ENCODE data around the gene NT5C3A. TPM values are rescaled to one million over a fixed set of nuclear protein-coding genes. Genes with fewer than 3 reads are reported as not detected.

Gene NT5C3A
- total RNA-seq, 1 donor from 2014 or later, result 8.3 TPM

GRCh38 chr7:33053721-33054120 is 8.9 kb downstream of the NT5C3A start:
- Histone ChIP-seq H3K4me3 (no peak overlapping the region), H3K27me3 (no peaks in the 10 kb centered on the region), H3K4me1 (no peaks in the 10 kb centered on the region), H3K36me3 (no peaks in the 10 kb centered on the region), H3K27ac (no peak overlapping the region), H3K9me3 (no peaks in the 10 kb centered on the region)
- TF ChIP-seq CTCF (IDR thresholded peaks at IDR 0.05), result no peak
- DNase-seq (ENCODE audit: low spot score in 2 of 2), result no peak
- intact Hi-C loops (cut with DNase I), result no loop called here

- Histone ChIP-seq H3K27ac (no peak overlapping the region), H3K9me3 (no peaks in the 10 kb centered on the region), H3K4me3 (peak overlapping the region; percentile 20 to 30), H3K36me3 (no peaks in the 10 kb centered on the region), H3K27me3 (no peaks in the 10 kb centered on the region), H3K4me1 (no peaks in the 10 kb centered on the region)
- intact Hi-C loops (cut with DNase I), result no loop called here
- TF ChIP-seq CTCF (IDR thresholded peaks at IDR 0.05), result peak in 2 of 3 experiments; percentile 36 to 55
- no peak for DNase-seq (ENCODE audit: low spot score in 2 of 2)
These were observed 11.8 kb downstream of the NT5C3A start for GRCh38 chr7:33050535-33051318.

GRCh38 chr7:33048704-33049103 is 13.9 kb downstream of the NT5C3A start:
- no peak overlapping the region for H3K4me3 ChIP-seq
- H3K27me3 ChIP-seq, result no peaks in the 10 kb centered on the region
- no peak overlapping the region for H3K27ac ChIP-seq
- DNase-seq (ENCODE audit: low spot score in 2 of 2), result no peak
- no peaks in the 10 kb centered on the region for H3K36me3 ChIP-seq
- TF ChIP-seq CTCF (IDR thresholded peaks at IDR 0.05), result no peak
- intact Hi-C loops (cut with DNase I), result no loop called here
- H3K9me3 ChIP-seq, result no peaks in the 10 kb centered on the region
- H3K4me1 ChIP-seq, result no peaks in the 10 kb centered on the region

- H3K36me3 ChIP-seq, result no peaks in the 10 kb centered on the region
- no peaks in the 10 kb centered on the region for H3K27me3 ChIP-seq
- TF ChIP-seq CTCF (IDR thresholded peaks at IDR 0.05), result no peak
- no peaks in the 10 kb centered on the region for H3K9me3 ChIP-seq
- intact Hi-C loops (cut with DNase I), result no loop called here
- no peak overlapping the region for H3K27ac ChIP-seq
- DNase-seq (ENCODE audit: low spot score in 2 of 2), result no peak
- no peak overlapping the region for H3K4me3 ChIP-seq
- no peaks in the 10 kb centered on the region for H3K4me1 ChIP-seq
These were observed 14.3 kb downstream of the NT5C3A start for GRCh38 chr7:33048257-33048656.

GRCh38 chr7:33044986-33045385 is 17.6 kb downstream of the NT5C3A start:
- Histone ChIP-seq H3K9me3 (no peaks in the 10 kb centered on the region), H3K4me1 (peaks cover 0 to 2% of the 10 kb centered on the region in 2 donors), H3K36me3 (no peaks in the 10 kb centered on the region), H3K4me3 (no peak overlapping the region), H3K27ac (no peak overlapping the region), H3K27me3 (no peaks in the 10 kb centered on the region)
- no peak for DNase-seq (ENCODE audit: low spot score in 2 of 2)
- intact Hi-C loops (cut with DNase I), result no loop called here
- TF ChIP-seq CTCF (IDR thresholded peaks at IDR 0.05), result no peak

GRCh38 chr7:33044401-33044718 is 18.2 kb downstream of the NT5C3A start:
- H3K4me1 ChIP-seq, result peaks cover 0 to 2% of the 10 kb centered on the region in 2 donors
- no peaks in the 10 kb centered on the region for H3K36me3 ChIP-seq
- no peak for DNase-seq (ENCODE audit: low spot score in 2 of 2)
- H3K27me3 ChIP-seq, result no peaks in the 10 kb centered on the region
- no peak for TF ChIP-seq CTCF (IDR thresholded peaks at IDR 0.05)
- intact Hi-C loops (cut with DNase I), result no loop called here
- no peaks in the 10 kb centered on the region for H3K9me3 ChIP-seq
- H3K4me3 ChIP-seq, result no peak overlapping the region
- H3K27ac ChIP-seq, result no peak overlapping the region

Data from ascending aorta (tissue), 2 donors.